K562 (cell line): Measurements from ENCODE around the gene DNAJB6. TPM values are rescaled to one million over a fixed set of nuclear protein-coding genes. Genes with fewer than 3 reads are reported as not detected.
A peak's percentile ranks its signal among the peaks of the same experiment; 100 is the strongest.

ENCODE experiments used
- ARID2 ChIP-seq: fragments of 450-650 bp; IDR thresholded peaks from 2 replicates; pipeline ENCODE4 v1.6.1; 2017; ENCODE audit warnings: antibody characterized with exemption, mild to moderate bottlenecking
- GABPB1 ChIP-seq: sonication (generic); formaldehyde crosslinking; IDR thresholded peaks from 2 replicates; pipeline ENCODE4 v1.8.0; 2022; ENCODE audit warnings: mild to moderate bottlenecking, missing genetic modification reagents
- HDAC1 ChIP-seq, 2 experiments: fragments of 450-650 bp; IDR thresholded peaks; 2 replicates each; pipeline ENCODE4 v1.6.1; 2016 to 2017; ENCODE audit warnings: inconsistent platforms in 1 of 2, mild to moderate bottlenecking in 1 of 2, moderate library complexity in 1 of 2
- HDAC6 ChIP-seq: IDR thresholded peaks from 2 replicates; pipeline ENCODE4 v1.6.1; 2012; ENCODE audit warnings: low read depth, mild to moderate bottlenecking, control low read depth, inconsistent platforms, low read length, moderate library complexity
- HNRNPUL1 ChIP-seq: fragments of 200-400 bp; formaldehyde crosslinking; IDR thresholded peaks from 2 replicates; pipeline ENCODE4 v1.6.1; 2017; ENCODE audit warnings: low read length
- KDM1A ChIP-seq, 2 experiments: fragments of 450-650 bp; IDR thresholded peaks; 2 replicates each; pipeline ENCODE4 v1.6.1; 2016; ENCODE audit warnings: mild to moderate bottlenecking in 2 of 2
- KLF13 ChIP-seq: fragments of 450-650 bp; IDR thresholded peaks from 2 replicates; pipeline ENCODE4 v1.6.1; 2016; ENCODE audit warnings: missing genetic modification characterization, low read depth, mild to moderate bottlenecking, missing compliant biosample characterization, moderate library complexity, borderline replicate concordance
- MED1 ChIP-seq: sonication (generic); formaldehyde crosslinking; IDR thresholded peaks from 2 replicates; pipeline ENCODE4 v1.8.1; 2023; ENCODE audit warnings: missing genetic modification reagents, borderline replicate concordance
- PHF20 ChIP-seq: fragments of 450-650 bp; IDR thresholded peaks from 2 replicates; pipeline ENCODE4 v1.6.1; 2018; ENCODE audit not compliant: partially characterized antibody
- PHF8 ChIP-seq: fragments of 200-600 bp; sonication (generic); IDR thresholded peaks from 2 replicates; pipeline ENCODE4 v1.6.1; 2012; ENCODE audit warnings: mixed run types, mild to moderate bottlenecking, inconsistent platforms, low read length, moderate library complexity, borderline replicate concordance
- RBM17 ChIP-seq: fragments of 200-400 bp; formaldehyde crosslinking; IDR thresholded peaks from 2 replicates; pipeline ENCODE4 v1.6.1; 2017; ENCODE audit warnings: low read depth, mild to moderate bottlenecking, low read length, borderline replicate concordance
- REST ChIP-seq, 2 experiments: fragments of 450-650 bp; formaldehyde crosslinking in 1 of 2; IDR thresholded peaks; 2 replicates each; pipeline versions ENCODE4 v1.4.0 to v1.6.1; 2014 to 2020; ENCODE audit warnings: mild to moderate bottlenecking in 2 of 2, borderline replicate concordance in 1 of 2, low read depth in 1 of 2
- THRAP3 ChIP-seq: fragments of 450-650 bp; IDR thresholded peaks from 2 replicates; pipeline ENCODE4 v1.6.1; 2016; ENCODE audit warnings: mild to moderate bottlenecking, inconsistent platforms, borderline replicate concordance
- ZNF717 ChIP-seq: fragments of 250-450 bp; sonication (Bioruptor Pico); IDR thresholded peaks from 2 replicates; pipeline ENCODE4 v1.5.0; 2021
- polyA plus RNA-seq, 8 experiments: library from polyadenylated mRNA; depleted of rRNA in 4 of 8; stranded (reverse) in 5 of 8; unstranded in 3 of 8; fragments of >200 nt; fragmentation: Nextera tagmentation in 2 of 8; fragmentation: Illumina TruSeq in 1 of 8; extraction: Ambion mirVana in 2 of 8; extraction: Trizol in 1 of 8; gene quantifications; 2 replicates each; pipeline versions ENCODE4 v1.2.1 to v1.2.3, GENCODE V29; 2011 to 2014; ENCODE audit warnings: inconsistent platforms in 1 of 8, missing spikeins in 1 of 8
- total RNA-seq, 7 experiments: library from RNA; depleted of rRNA in 6 of 7; stranded (reverse); fragments of >200 nt in 6 of 7; fragmentation: Illumina TruSeq in 2 of 7; extraction: Trizol in 2 of 7; gene quantifications; 2 replicates each; pipeline versions ENCODE4 v1.2.1 to v1.2.3, GENCODE V29; 2011 to 2021; ENCODE audit warnings: low replicate concordance in 1 of 7
- TF ChIP-seq, protein P1 (sequence below): sonication (generic); formaldehyde crosslinking; IDR thresholded peaks from 2 replicates; pipeline ENCODE4 v1.9.0; 2022; ENCODE audit warnings: mild to moderate bottlenecking, missing genetic modification reagents
- TF ChIP-seq, protein P2 (sequence below), 3 experiments: fragments of 200-800 bp in 1 of 3; fragments of 250-450 bp in 1 of 3; fragments of 450-650 bp in 1 of 3; sonication (Bioruptor Pico) in 1 of 3; sonication (Bioruptor generic) in 1 of 3; formaldehyde crosslinking in 1 of 3; IDR thresholded peaks; 2 replicates each; pipeline versions ENCODE4 v1.6.1 to v1.8.0; 2016 to 2022; ENCODE audit warnings: mild to moderate bottlenecking in 2 of 3, missing genetic modification characterization in 2 of 3, missing compliant biosample characterization in 1 of 3, moderate library complexity in 1 of 3

Gene DNAJB6
- total and polyA plus RNA-seq, 9 of the 15 experiments (the other 6 are each of a cell fraction or from before 2014, with no cell fraction given), result 84.5 to 158 (median 135) TPM

DNA sequence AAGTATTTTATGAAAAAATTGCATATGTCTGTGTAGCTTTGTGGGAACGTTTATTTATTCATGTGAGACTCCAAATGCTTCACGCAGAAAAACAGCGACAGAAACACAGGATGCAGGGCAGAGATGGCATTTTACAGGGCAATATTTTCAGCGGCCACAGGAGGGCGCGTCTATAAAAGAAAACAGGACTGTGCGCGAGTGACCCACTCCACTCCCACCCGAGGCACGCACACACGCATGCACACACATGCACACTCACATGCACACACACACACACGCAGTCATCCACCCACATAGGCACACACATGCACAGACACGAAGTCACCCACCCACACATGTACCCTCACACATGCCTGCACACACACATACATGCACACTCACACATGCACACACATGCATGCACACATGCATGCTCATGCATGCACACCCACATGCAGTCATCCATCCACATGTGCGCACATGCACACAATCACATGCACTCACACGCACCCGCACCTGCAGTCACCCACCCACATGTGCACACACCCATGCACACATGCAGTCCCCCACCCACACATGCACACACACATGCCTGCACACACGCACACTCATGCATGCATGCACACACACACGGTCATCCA, 96.3 kb downstream of the DNAJB6 start (continued):
- TF ChIP-seq PHF20 (peak; percentile 15), HDAC1 (IDR thresholded peaks at IDR 0.05) (peak in 1 of 2 experiments; percentile 65; a peak in 2 of 4 replicates), MED1 (CRISPR knock-in tag) (0 out of 2 replicates have a peak, but pooled peaks have one; percentile 90), PHF8 (no peak), THRAP3 (peak; percentile 50; the same call in 1 of the 2 replicates), KDM1A (IDR thresholded peaks at IDR 0.05) (peak in 1 of 2 experiments; percentile 42; a peak in 2 of 4 replicates), GABPB1 (CRISPR knock-in tag) (no peak), KLF13 (no peak), HDAC6 (no peak), ARID2 (peak; percentile 59; the same call in 1 of the 2 replicates), HNRNPUL1 (no peak), REST (IDR thresholded peaks at IDR 0.05; ENCODE audit: borderline replicate concordance) (peak; percentile 49), REST (CRISPR knock-in tag; IDR thresholded peaks at IDR 0.05; ENCODE audit: low read depth) (no peak), ZNF717 (no peak), RBM17 (no peak)
- TF ChIP-seq, protein P1, sequence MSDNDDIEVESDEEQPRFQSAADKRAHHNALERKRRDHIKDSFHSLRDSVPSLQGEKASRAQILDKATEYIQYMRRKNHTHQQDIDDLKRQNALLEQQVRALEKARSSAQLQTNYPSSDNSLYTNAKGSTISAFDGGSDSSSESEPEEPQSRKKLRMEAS (CRISPR knock-in tag), result peak; percentile 63
- TF ChIP-seq, protein P2, sequence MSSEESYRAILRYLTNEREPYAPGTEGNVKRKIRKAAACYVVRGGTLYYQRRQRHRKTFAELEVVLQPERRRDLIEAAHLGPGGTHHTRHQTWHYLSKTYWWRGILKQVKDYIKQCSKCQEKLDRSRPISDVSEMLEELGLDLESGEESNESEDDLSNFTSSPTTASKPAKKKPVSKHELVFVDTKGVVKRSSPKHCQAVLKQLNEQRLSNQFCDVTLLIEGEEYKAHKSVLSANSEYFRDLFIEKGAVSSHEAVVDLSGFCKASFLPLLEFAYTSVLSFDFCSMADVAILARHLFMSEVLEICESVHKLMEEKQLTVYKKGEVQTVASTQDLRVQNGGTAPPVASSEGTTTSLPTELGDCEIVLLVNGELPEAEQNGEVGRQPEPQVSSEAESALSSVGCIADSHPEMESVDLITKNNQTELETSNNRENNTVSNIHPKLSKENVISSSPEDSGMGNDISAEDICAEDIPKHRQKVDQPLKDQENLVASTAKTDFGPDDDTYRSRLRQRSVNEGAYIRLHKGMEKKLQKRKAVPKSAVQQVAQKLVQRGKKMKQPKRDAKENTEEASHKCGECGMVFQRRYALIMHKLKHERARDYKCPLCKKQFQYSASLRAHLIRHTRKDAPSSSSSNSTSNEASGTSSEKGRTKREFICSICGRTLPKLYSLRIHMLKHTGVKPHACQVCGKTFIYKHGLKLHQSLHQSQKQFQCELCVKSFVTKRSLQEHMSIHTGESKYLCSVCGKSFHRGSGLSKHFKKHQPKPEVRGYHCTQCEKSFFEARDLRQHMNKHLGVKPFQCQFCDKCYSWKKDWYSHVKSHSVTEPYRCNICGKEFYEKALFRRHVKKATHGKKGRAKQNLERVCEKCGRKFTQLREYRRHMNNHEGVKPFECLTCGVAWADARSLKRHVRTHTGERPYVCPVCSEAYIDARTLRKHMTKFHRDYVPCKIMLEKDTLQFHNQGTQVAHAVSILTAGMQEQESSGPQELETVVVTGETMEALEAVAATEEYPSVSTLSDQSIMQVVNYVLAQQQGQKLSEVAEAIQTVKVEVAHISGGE (CRISPR knock-in tag; IDR thresholded peaks at IDR 0.05), result no peak
